KOPT-K1 (cell line): Measurements from ENCODE around the gene ENTREP3.
A peak's percentile ranks its signal among the peaks of the same experiment; 100 is the strongest.
"Not testable (repeated sequence)": the region's sequence is repeated elsewhere in the genome, so short reads cannot be mapped to it uniquely, and the experiment has no call there.

Experiments used
- H3K27ac ChIP-seq: fragments of 200-600 bp; sonication (generic); 2 replicates; pipeline ENCODE4 v1.5.1; 2016; ENCODE audit warnings: antibody characterized with exemption, mild to moderate bottlenecking, low read depth, low read length; ENCODE audit not compliant: poor library complexity, severe bottlenecking
- H3K36me3 ChIP-seq: fragments of 200-600 bp; sonication (generic); 2 replicates; pipeline ENCODE4 v1.5.1; 2017; ENCODE audit warnings: antibody characterized with exemption, mild to moderate bottlenecking, low read length, moderate library complexity; ENCODE audit not compliant: insufficient read depth
- H3K9me3 ChIP-seq: fragments of 200-600 bp; sonication (generic); 2 replicates; pipeline ENCODE4 v1.5.1; 2017; ENCODE audit warnings: antibody characterized with exemption, low read length, mild to moderate bottlenecking; ENCODE audit not compliant: insufficient read depth, poor library complexity, severe bottlenecking

ENTREP3 gene

GRCh38 chr1:155226910-155227260 lies 28.4 kb downstream of the ENTREP3 start:
- H3K36me3 ChIP-seq = peaks cover 25% of the 10 kb centered on the region; the same call in 1 of the 2 replicates
- no peaks in the 10 kb centered on the region for H3K9me3 ChIP-seq
- H3K27ac ChIP-seq = peak overlapping the region; percentile 97

GRCh38 chr1:155226188-155226909 lies 28.9 kb downstream of the ENTREP3 start:
- Histone ChIP-seq H3K36me3 (peaks cover 25% of the 10 kb centered on the region; the same call in 1 of the 2 replicates), H3K9me3 (no peaks in the 10 kb centered on the region), H3K27ac (peak overlapping the region; percentile 97)

GRCh38 chr1:155225404-155225759 lies 29.9 kb downstream of the ENTREP3 start:
- peaks cover 25% of the 10 kb centered on the region; the same call in 1 of the 2 replicates for H3K36me3 ChIP-seq
- H3K9me3 ChIP-seq = not testable (repeated sequence)
- peak overlapping the region; percentile 97 for H3K27ac ChIP-seq

- no peak overlapping the region for H3K27ac ChIP-seq
- no peaks in the 10 kb centered on the region for H3K9me3 ChIP-seq
- H3K36me3 ChIP-seq = peaks cover 25% of the 10 kb centered on the region; the same call in 1 of the 2 replicates
Measured at GRCh38 chr1:155223047-155223446, 32.2 kb downstream of the ENTREP3 start.

- not testable (repeated sequence) for H3K9me3 ChIP-seq, H3K27ac ChIP-seq
- H3K36me3 ChIP-seq = peaks cover 33% of the 10 kb centered on the region; the same call in 1 of the 2 replicates
Measured at GRCh38 chr1:155220211-155220965, 34.9 kb downstream of the ENTREP3 start.

- H3K9me3 ChIP-seq = no peaks in the 10 kb centered on the region
- H3K27ac ChIP-seq = no peak overlapping the region
- H3K36me3 ChIP-seq = peaks cover 33% of the 10 kb centered on the region; the same call in 1 of the 2 replicates
Measured at GRCh38 chr1:155219592-155220031, 35.7 kb downstream of the ENTREP3 start.

- H3K9me3 ChIP-seq = no peaks in the 10 kb centered on the region
- H3K36me3 ChIP-seq = peaks cover 27% of the 10 kb centered on the region; the same call in 1 of the 2 replicates
- H3K27ac ChIP-seq = no peak overlapping the region
Measured at GRCh38 chr1:155218854-155219591, 36.3 kb downstream of the ENTREP3 start.

- not testable (repeated sequence) for H3K27ac ChIP-seq, H3K9me3 ChIP-seq
- peaks cover 21% of the 10 kb centered on the region; the same call in 1 of the 2 replicates for H3K36me3 ChIP-seq
Measured at GRCh38 chr1:155214702-155215101, 40.6 kb downstream of the ENTREP3 start.

- peaks cover 16% of the 10 kb centered on the region; the same call in 1 of the 2 replicates for H3K36me3 ChIP-seq
- not testable (repeated sequence) for H3K9me3 ChIP-seq, H3K27ac ChIP-seq
Measured at GRCh38 chr1:155212051-155212440, 43.2 kb downstream of the ENTREP3 start.

- H3K9me3 ChIP-seq, H3K27ac ChIP-seq: not testable (repeated sequence)
- peaks cover 16% of the 10 kb centered on the region; the same call in 1 of the 2 replicates for H3K36me3 ChIP-seq
Measured at GRCh38 chr1:155211381-155212050, 43.8 kb downstream of the ENTREP3 start.

- Histone ChIP-seq H3K36me3 (peaks cover 8% of the 10 kb centered on the region; the same call in 1 of the 2 replicates), H3K27ac (no peak overlapping the region), H3K9me3 (no peaks in the 10 kb centered on the region)
Measured at GRCh38 chr1:155210314-155211104, 44.8 kb downstream of the ENTREP3 start.

GRCh38 chr1:155209312-155209721 lies 46.0 kb downstream of the ENTREP3 start:
- Histone ChIP-seq H3K27ac (peak overlapping the region; percentile 73), H3K36me3 (no peaks in the 10 kb centered on the region; the same call in 1 of the 2 replicates), H3K9me3 (no peaks in the 10 kb centered on the region)

- peak within 1 kb of the TSS; percentile 73 for H3K27ac ChIP-seq
- no peaks in the 10 kb centered on the region; the same call in 1 of the 2 replicates for H3K36me3 ChIP-seq
- H3K9me3 ChIP-seq = no peaks in the 10 kb centered on the region
Measured at GRCh38 chr1:155208541-155209311, 46.6 kb downstream of the ENTREP3 start, which contains the start of gene MTX1. MTX1 (plus strand) TSS chr1:155208695; CDS start chr1:155208805, 110 bp downstream.
